Putamen (tissue), 1 donor: ENCODE data around the gene NEDD4L.
"Not testable (repeated sequence)": the region's sequence is repeated elsewhere in the genome, so short reads cannot be mapped to it uniquely, and the experiment has no call there.

ENCODE experiments used
- DNase-seq: peaks from one replicate; pipeline ENCODE4 v3.0.0-alpha.2; 2016; ENCODE audit warnings: low spot score

The NEDD4L gene

DNA sequence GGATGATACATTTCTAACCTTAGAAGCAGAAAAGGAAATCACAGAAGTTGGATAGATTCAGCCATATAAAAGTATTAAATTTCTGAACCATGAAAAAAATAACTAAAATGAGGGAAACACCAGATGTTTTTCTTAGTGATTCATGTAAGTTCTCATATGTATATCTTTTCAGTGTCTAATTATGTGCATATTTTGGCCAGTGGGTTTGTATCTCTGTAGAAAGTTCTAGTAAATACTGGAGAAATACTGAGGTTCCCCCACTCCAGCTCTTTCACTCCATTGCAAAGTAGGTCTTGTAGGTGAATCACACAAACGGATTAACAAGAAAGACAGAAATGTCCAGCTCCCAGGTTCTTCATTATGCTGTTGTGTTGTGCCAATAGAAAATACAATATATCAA lies 222.3 kb downstream of the NEDD4L start:
- no peak for DNase-seq

GRCh38 chr18:58267493-58267892 lies 223.5 kb downstream of the NEDD4L start:
- peak; percentile 81 for DNase-seq

GRCh38 chr18:58268849-58269248 lies 224.8 kb downstream of the NEDD4L start:
- DNase-seq: no peak

DNA sequence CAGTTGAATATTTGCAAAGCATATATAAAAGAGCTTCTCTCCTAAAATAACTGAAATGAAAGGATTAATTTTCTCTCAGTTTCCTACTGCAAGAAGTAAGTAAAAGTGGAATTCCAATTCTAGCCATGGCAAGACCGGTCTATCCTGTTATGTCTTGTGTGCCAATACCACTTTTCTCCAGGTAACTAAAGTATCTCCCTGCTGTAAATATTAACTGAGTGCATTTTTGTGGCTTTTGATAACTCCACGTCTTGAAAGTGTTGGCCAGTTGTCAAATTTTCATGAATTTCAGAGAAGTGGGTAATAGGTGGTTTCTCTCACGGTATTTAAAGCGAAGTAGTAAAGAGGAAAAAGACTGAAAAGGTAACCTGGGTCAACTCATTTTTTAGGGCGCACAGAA lies 225.9 kb downstream of the NEDD4L start:
- no peak for DNase-seq

- no peak for DNase-seq
These were observed 226.4 kb downstream of the NEDD4L start for GRCh38 chr18:58270396-58270795.

GRCh38 chr18:58271770-58272169 lies 227.7 kb downstream of the NEDD4L start:
- no peak for DNase-seq

DNA sequence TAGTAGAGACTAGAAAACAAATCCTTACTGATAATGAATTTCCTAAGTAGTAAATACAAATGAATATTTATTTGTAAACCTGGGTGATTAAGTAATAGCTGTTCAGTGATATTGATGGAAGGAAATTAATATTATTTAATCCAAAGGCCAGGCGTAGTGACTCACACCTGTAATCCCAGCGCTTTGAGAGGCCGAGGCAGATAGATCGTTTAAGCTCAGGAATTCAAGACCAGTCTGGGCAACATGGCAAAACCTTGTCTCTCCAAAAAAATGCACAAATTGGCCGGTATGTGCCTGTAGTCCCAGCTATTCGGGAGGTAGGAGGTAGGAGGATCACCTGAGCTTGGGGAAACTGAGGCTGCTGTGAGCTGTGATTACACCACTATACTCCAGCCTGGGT lies 228.2 kb downstream of the NEDD4L start:
- no peak for DNase-seq

GRCh38 chr18:58272779-58273435 lies 228.9 kb downstream of the NEDD4L start:
- no peak for DNase-seq

GRCh38 chr18:58275176-58275575 lies 231.2 kb downstream of the NEDD4L start:
- DNase-seq: no peak

DNA sequence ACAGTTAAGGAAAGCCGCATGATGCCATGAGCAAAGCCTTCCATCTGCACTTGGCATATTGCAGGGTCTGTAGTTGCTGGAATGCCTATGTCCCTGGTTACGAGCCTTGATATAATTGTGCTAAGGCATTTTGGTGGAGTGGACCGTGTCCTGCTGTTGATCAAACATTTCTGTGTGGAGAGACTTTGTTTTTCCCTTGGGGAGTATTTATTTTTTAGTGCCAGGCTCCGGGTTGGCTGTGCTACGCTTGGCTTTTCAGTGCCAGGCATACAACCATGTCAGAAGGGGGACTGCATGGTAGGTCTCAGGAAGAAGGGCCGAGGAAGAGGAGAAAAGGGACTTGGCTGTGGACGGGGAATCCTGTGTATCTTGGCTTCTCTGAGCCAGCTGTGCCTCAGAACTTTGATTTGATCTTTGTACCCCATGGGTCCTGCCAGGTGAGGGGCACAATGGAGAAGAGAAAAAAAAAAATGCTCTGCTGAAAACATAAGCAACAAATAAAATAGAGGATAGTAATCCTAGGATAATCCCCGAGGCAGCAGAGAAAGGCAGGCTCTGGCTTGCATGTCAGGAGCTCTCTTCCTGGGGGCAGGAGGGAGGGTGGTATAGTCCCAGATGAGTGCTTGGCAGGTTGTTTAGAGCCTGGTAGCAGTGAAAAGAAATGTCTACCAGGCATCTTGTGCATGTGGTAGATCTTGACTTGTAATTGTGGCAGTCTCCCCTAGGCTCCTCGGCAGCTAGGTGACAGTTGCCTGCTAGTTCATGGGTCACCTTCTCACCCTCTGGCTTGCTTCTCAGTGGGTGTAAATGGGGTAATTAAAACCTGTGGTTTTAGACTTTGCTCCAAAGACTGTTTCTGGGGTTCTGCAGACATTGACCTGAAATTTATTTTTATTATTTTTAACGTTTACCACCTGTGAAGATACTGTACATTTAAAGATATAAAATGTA lies 233.0 kb downstream of the NEDD4L start:
- no peak for DNase-seq

DNA sequence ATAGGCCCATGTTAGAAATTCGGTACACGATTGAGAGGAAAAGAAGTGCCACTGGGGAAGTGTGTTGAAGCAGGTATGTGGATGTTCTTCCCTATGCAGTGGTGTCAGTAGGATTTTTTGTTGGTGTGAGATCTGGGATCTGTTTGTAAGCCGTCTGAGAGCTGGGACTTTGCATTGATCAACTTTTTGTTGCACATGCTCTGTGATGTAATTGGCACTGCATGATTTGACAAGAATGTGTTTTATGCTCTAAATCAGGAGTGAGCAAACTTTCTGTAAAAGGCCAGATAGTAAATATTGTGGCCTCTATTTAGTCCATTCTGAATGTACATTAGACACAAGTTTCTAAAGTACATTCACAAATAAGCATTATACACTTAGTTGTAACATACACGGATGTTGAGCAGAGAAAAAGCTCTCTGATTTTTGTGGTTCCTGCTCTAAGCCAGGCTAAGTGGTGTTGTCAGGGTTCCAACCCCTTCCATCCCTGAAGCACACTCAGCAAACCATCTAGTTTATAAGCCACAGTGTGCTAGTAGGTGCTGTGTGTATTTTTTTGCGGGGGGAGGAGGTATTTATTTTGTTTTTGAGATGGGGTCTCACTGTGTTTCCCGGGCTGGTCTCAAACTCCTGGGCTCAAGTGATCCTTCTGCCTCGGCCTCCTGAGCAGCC lies 235.6 kb downstream of the NEDD4L start:
- no peak for DNase-seq

DNA sequence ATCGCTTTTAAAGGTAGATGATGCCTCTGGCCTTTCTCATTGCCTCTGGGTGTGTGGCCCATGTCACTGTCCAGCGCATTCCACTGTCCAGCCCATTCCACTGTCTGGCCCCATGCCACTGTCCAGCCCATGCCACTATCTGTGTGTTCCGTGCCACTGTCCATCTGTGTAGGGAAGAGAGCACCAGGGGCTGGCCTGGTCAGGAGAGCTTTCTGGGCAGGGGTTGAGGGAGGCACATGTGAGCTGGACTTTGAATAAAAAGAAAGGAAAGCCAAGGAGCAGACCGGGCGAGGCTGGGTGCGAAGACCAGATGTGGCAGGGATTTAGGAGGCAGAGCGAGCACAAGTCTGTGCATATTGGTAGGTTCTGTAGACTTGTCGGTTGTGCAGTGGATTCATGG lies 236.2 kb downstream of the NEDD4L start:
- DNase-seq: no peak

DNA sequence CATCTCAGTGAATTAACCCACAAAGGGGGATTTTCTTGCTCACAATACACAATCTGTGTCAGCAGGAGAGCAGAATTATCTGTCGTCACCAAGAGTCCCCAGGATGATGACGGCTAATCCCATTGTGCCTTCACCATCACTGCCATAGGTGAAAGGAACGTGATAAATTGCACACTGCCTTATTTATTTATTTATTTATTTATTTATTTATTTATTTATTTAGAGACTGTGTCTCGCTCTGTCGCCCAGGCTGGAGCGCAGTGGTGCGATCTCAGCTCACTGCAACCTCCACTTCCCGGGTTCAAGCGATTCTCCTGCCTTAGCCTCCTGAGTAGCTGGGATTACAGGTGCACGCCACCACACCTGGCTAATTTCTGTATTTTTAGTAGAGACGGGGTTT lies 238.8 kb downstream of the NEDD4L start:
- not testable (repeated sequence) for DNase-seq

DNA sequence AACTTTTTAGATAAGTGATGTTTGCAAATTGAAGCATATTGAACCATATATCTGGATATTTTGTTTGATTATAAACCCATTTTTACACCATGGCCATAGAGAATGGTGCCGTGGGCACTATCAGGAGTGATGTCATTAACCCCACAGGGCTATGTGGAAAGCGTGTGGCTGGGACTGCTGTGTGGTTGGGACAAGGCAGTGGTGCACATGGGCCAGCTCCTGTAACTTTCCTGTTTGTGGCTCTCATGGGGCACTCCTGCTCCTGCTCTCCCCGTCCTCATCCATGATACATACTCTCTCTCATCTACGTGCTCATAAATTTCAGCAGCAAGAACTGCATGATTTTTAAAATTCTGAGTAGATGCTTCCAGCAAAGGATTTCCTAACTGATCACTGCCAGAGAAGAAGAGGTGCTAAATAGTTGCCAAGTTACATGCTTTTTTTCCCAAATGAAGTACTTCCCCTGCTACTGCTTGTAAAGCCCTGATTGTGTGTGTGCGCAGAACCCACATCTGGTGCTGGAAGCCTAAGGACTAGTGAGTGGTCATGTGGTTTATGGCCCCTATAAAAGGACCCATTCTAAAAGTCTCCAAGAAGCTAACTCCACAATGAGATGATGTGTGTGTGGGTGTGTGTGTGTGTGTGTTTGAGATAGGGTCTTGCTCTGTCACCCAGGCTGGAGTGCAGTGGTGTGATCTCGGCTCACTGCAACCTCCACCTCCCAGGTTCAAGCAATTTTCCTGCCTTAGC lies 240.8 kb downstream of the NEDD4L start:
- no peak for DNase-seq

GRCh38 chr18:58285449-58286130 lies 241.6 kb downstream of the NEDD4L start:
- no peak for DNase-seq

GRCh38 chr18:58286632-58287352 lies 242.8 kb downstream of the NEDD4L start:
- no peak for DNase-seq

GRCh38 chr18:58287353-58288274 lies 243.6 kb downstream of the NEDD4L start:
- DNase-seq: no peak

GRCh38 chr18:58288921-58289797 lies 245.1 kb downstream of the NEDD4L start:
- DNase-seq: no peak
